Testis (tissue), 2 donors: ENCODE data around the gene PFKP.
"Not testable (repeated sequence)": the region's sequence is repeated elsewhere in the genome, so short reads cannot be mapped to it uniquely, and the experiment has no call there.

Experiments used
- CTCF ChIP-seq, 3 experiments: fragments of 450-650 bp in 2 of 3; fragments of 200-600 bp in 1 of 3; sonication (generic) in 1 of 3; IDR thresholded peaks; one replicate each; pipeline ENCODE4 v1.5.1; 2016 to 2019; ENCODE audit warnings: antibody characterized with exemption in 3 of 3, mild to moderate bottlenecking in 2 of 3, moderate library complexity in 1 of 3
- POLR2A ChIP-seq: fragments of 450-650 bp; IDR thresholded peaks from one replicate; pipeline ENCODE4 v1.6.1; 2017; ENCODE audit warnings: antibody characterized with exemption, mild to moderate bottlenecking, moderate library complexity

GRCh38 chr10:3171488-3171887 is 104.1 kb downstream of the PFKP start:
- not testable (repeated sequence) for TF ChIP-seq CTCF (IDR thresholded peaks at IDR 0.05); POLR2A
